T-cell (primary cell): ENCODE data around the gene OXA1L. TPM values are rescaled to one million over a fixed set of nuclear protein-coding genes. Genes with fewer than 3 reads are reported as not detected.
"Not testable (repeated sequence)": the region's sequence is repeated elsewhere in the genome, so short reads cannot be mapped to it uniquely, and the experiment has no call there.

Source experiments
- ATAC-seq, 4 experiments: fragments of 200-7000 bp in 3 of 4; fragments of 150-1000 bp in 1 of 4; cut with Tn5 transposase; replicated peaks in 1 of 4; 1 replicate in 3 of 4; 2 replicates in 1 of 4; pipeline ENCODE4 v1.10.0; 2021; ENCODE audit warnings: moderate library complexity in 3 of 4, mild to moderate bottlenecking in 2 of 4, moderate number of reproducible peaks in 1 of 4
- CTCF ChIA-PET, 2 donors: fragments of 300-600 bp; sonication (Branson Sonifier 250); formaldehyde crosslinking; loops; one replicate each; lab custom pipeline; 2022; ENCODE audit warnings: antibody characterized with exemption in 2 of 2; lab: Charles Lee
- POLR2A ChIA-PET, 2 donors: fragments of 300-600 bp; sonication (Branson Sonifier 250); formaldehyde crosslinking; loops; one replicate each; lab custom pipeline; 2022; ENCODE audit warnings: antibody characterized with exemption in 2 of 2; lab: Charles Lee
- DNase-seq, 35 experiments: peaks; one replicate each; pipeline versions ENCODE4 v3.0.0 to v3.0.0-alpha.2; 2013 to 2023
- H3K27ac ChIP-seq: one replicate; pipeline ENCODE4 v1.5.1; 2013; ENCODE audit warnings: low read length
- H3K27me3 ChIP-seq, 2 experiments: replicated peaks in 1 of 2; 1 replicate in 1 of 2; 2 replicates in 1 of 2; pipeline versions ENCODE4 v1.6.1 to v1.7.0; 2013; ENCODE audit warnings: low read length in 1 of 2, mixed read lengths in 1 of 2; ENCODE audit not compliant: control insufficient read depth in 2 of 2, insufficient read depth in 2 of 2; ENCODE audit errors: extremely low read depth in 1 of 2
- H3K36me3 ChIP-seq, 2 donors: 1 replicate in 1 of 2; 2 replicates in 1 of 2; pipeline versions ENCODE4 v1.6.1 to v1.7.0; 2013; ENCODE audit warnings: low read length in 1 of 2; ENCODE audit not compliant: control insufficient read depth in 2 of 2, insufficient read depth in 1 of 2; ENCODE audit errors: extremely low read depth in 1 of 2
- H3K4me1 ChIP-seq, 2 experiments: 1 replicate in 1 of 2; 2 replicates in 1 of 2; pipeline versions ENCODE4 v1.6.1 to v1.7.0; 2013; ENCODE audit warnings: low read length in 2 of 2, mixed read lengths in 1 of 2; ENCODE audit not compliant: insufficient read depth in 2 of 2, control insufficient read depth in 1 of 2; ENCODE audit errors: extremely low read depth in 1 of 2
- H3K4me3 ChIP-seq, 2 donors: 1 replicate in 1 of 2; 2 replicates in 1 of 2; pipeline versions ENCODE4 v1.5.1 to v1.7.0; 2013; ENCODE audit warnings: mild to moderate bottlenecking in 2 of 2, low read length in 1 of 2, moderate library complexity in 1 of 2; ENCODE audit not compliant: control insufficient read depth in 1 of 2; ENCODE audit errors: extremely low read depth in 1 of 2
- H3K9me3 ChIP-seq: 2 replicates; pipeline ENCODE4 v1.7.0; 2013
- H3K27ac Mint-ChIP-seq, 2 donors: one replicate each; pipeline ENCODE4 v1.8.0; 2020 to 2021; ENCODE audit warnings: mild to moderate bottlenecking in 2 of 2, mixed read lengths in 2 of 2
- H3K27me3 Mint-ChIP-seq, 2 donors: one replicate each; pipeline ENCODE4 v1.8.0; 2021 to 2022; ENCODE audit warnings: mixed read lengths in 2 of 2
- H3K36me3 Mint-ChIP-seq: one replicate; pipeline ENCODE4 v1.8.0; 2021; ENCODE audit warnings: mixed read lengths
- H3K4me1 Mint-ChIP-seq, 3 donors: one replicate each; pipeline ENCODE4 v1.8.0; 2020 to 2022; ENCODE audit warnings: mixed read lengths in 3 of 3, mild to moderate bottlenecking in 1 of 3
- H3K4me3 Mint-ChIP-seq, 3 donors: one replicate each; pipeline ENCODE4 v1.8.0; 2020 to 2022; ENCODE audit warnings: mild to moderate bottlenecking in 3 of 3, mixed read lengths in 3 of 3, moderate library complexity in 3 of 3
- H3K9me3 Mint-ChIP-seq, 3 donors: one replicate each; pipeline ENCODE4 v1.8.0; 2020 to 2022; ENCODE audit warnings: mixed read lengths in 3 of 3
- WGBS: methylation state at CpG from one replicate; pipeline ENCODE4 v1.1.5; 2013; ENCODE audit warnings: missing lambda C conversion rate; ENCODE audit not compliant: insufficient coverage; 5-methylcytosine and 5-hydroxymethylcytosine counted together
- total RNA-seq, 35 experiments: library from RNA in 6 of 35; stranded (reverse) in 6 of 35; fragments of 120-200 nt in 1 of 35; gene quantifications; one replicate each; pipeline versions ENCODE4 v1.2.1 to v1.2.4 and lab custom pipeline; 2013 to 2026

Gene OXA1L
- total RNA-seq, 5 donors from 2014 or later (not counting 1 experiment from before 2014, with no cell fraction given): 130 to 152 (median 136) TPM

DNA sequence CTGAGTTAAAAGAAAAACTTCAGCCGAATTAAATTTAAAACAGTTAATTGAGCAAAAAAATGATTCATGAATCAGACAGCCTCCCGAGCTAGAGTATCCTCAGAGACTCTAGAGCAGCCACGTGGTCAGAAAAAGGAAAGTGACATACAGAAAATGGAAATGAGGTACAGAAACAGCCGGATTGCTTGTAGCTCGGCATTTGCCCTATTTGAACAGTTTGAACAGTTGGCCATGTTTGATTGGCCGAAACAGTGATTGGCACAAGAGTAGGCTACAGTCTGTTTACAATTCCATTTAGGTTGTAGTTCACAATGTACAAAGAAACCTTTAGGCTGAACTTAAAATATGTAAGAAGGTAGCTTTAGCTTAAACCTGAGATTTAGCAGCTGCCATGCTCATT, 12.9 kb upstream of the OXA1L start:
- no peak overlapping the region for H3K4me3 ChIP-seq
- Mint-ChIP-seq H3K27ac (no peak overlapping the region), H3K4me1 (peaks cover 1 to 3% (median 2%) of the 10 kb centered on the region in 3 donors), H3K9me3 (no peaks in the 10 kb centered on the region), H3K27me3 (peaks cover 18 to 22% of the 10 kb centered on the region in 2 donors), H3K4me3 (no peak overlapping the region), H3K36me3 (no peaks in the 10 kb centered on the region)
- WGBS: 71% methylated on average over 5 of the region's 6 CpGs
- H3K27ac ChIP-seq: no peak overlapping the region
- H3K4me1 ChIP-seq: no peaks in the 10 kb centered on the region
- ATAC-seq (no peak), DNase-seq (no peak)
- CTCF ChIA-PET: no interaction called here
- no peaks in the 10 kb centered on the region for H3K9me3 ChIP-seq
- no peaks in the 10 kb centered on the region for H3K36me3 ChIP-seq
- POLR2A ChIA-PET: no interaction called here
- peaks cover 0 to 14% of the 10 kb centered on the region in 2 experiments for H3K27me3 ChIP-seq

DNA sequence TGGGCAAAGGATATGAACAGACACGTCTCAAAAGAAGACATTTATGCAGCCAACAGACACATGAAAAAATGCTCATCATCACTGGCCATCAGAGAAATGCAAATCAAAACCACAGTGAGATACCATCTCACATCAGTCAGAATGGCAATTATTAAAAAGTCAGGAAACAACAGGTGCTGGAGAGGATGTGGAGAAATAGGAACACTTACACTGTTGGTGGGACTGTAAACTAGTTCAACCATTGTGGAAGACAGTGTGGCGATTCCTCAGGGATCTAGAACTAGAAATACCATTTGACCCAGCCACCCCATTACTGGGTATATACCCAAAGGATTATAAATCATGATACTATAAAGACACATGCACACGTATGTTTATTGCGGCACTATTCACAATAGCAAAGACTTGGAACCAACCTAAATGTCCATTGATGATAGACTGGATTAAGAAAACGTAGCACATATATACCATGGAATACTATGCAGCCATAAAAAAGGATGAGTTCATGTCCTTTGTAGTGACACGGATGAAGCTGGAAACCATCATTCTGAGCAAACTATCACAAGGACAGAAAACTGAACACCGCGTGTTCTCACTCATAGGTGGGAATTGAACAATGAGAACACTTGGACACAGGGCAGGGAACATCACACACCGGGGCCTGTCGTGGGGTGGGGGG, 8.4 kb upstream of the OXA1L start:
- H3K36me3 ChIP-seq, CTCF ChIA-PET, H3K27ac Mint-ChIP-seq, DNase-seq, H3K4me3 ChIP-seq, H3K27ac ChIP-seq, H3K4me1 Mint-ChIP-seq, POLR2A ChIA-PET, H3K4me1 ChIP-seq, H3K9me3 ChIP-seq, H3K27me3 Mint-ChIP-seq, ATAC-seq, H3K4me3 Mint-ChIP-seq, H3K27me3 ChIP-seq: not testable (repeated sequence)
- Mint-ChIP-seq H3K36me3 (peaks cover 27% of the 10 kb centered on the region), H3K9me3 (peaks cover 0 to 16% (median 9%) of the 10 kb centered on the region in 3 donors)
- WGBS: 94% methylated on average over 2 of the region's 10 CpGs

DNA sequence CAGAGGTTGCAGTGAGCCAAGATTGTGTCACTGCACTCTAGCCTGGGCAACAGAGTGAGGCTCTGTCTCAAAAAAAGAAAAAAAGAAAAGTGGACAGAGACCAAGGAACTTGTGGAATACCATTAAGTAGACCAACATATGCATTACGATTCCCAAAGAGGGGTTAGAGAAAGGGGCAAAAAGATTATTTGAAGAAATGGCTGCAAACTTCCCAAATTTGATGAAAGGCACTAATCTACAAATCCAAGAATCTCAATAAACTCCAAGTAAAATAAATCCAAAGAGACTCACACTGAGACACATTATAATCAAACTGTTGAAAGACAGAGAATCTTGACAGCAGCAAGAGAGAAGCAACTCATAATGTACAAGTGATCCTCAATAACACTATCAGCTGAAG, 4.8 kb upstream of the OXA1L start:
- Histone ChIP-seq H3K27me3 (no peaks in the 10 kb centered on the region), H3K4me3 (no peak overlapping the region), H3K36me3 (no peaks in the 10 kb centered on the region), H3K27ac (no peak overlapping the region), H3K9me3 (no peaks in the 10 kb centered on the region), H3K4me1 (peaks cover 3 to 7% of the 10 kb centered on the region in 2 experiments)
- Mint-ChIP-seq H3K36me3 (peaks cover 27% of the 10 kb centered on the region), H3K27ac (no peak overlapping the region), H3K27me3 (no peaks in the 10 kb centered on the region), H3K9me3 (peaks cover 3 to 16% (median 9%) of the 10 kb centered on the region in 3 donors), H3K4me3 (no peak overlapping the region), H3K4me1 (peaks cover 13 to 14% (median 13%) of the 10 kb centered on the region in 3 donors)
- ATAC-seq: no peak
- CTCF ChIA-PET: interaction anchor here (0.6 to 1.6 kb wide), 2 partner anchors 12 to 620 kb away, joined by 4 to 10 read pairs; no protein-coding TSS in a partner anchor
- POLR2A ChIA-PET: no interaction called here
- no peak for DNase-seq
- WGBS: no CpG with 5 or more reads among the region's 1 CpG

DNA sequence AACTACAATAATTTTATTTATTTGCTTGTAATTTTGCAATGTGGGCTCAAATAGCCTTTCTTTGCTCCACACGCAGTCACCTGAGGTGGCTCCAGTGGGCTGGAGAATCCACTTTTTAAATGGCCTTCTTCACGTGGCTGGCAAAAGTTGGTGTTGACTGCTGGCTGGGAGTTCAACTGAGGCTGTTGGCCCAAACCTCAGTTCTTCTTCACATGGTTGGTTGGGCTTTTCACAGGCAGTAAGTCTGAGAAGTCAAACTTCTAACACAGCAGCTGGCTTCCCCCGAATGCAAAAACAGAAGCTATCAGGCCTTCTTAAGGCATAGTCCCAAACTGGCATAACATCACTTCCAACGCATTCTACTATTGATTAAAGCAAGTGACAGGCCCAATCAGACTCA, 2.1 kb upstream of the OXA1L start:
- H3K9me3 Mint-ChIP-seq: peaks cover 3 to 16% (median 9%) of the 10 kb centered on the region in 3 donors
- H3K4me1 ChIP-seq: peaks cover 16 to 18% of the 10 kb centered on the region in 2 experiments
- H3K4me1 Mint-ChIP-seq: peaks cover 31 to 38% (median 34%) of the 10 kb centered on the region in 3 donors
- H3K9me3 ChIP-seq: no peaks in the 10 kb centered on the region
- ChIA-PET CTCF (interaction anchor here (0.5 to 1.0 kb wide), 4 partner anchors 21 to 826 kb away, joined by 3 to 6 read pairs (median 4); no protein-coding TSS in a partner anchor), POLR2A (no interaction called here)
- H3K27me3 Mint-ChIP-seq: no peaks in the 10 kb centered on the region
- ATAC-seq: no peak
- no peak overlapping the region for H3K4me3 ChIP-seq
- H3K36me3 Mint-ChIP-seq: peaks cover 37% of the 10 kb centered on the region
- no peak overlapping the region for H3K27ac ChIP-seq
- H3K27me3 ChIP-seq: no peaks in the 10 kb centered on the region
- no peak for DNase-seq
- no peak overlapping the region for H3K27ac Mint-ChIP-seq
- WGBS: 67% methylated on average over 1 of the region's 4 CpGs
- peaks cover 1 to 17% of the 10 kb centered on the region in 2 donors for H3K36me3 ChIP-seq
- no peak overlapping the region for H3K4me3 Mint-ChIP-seq

DNA sequence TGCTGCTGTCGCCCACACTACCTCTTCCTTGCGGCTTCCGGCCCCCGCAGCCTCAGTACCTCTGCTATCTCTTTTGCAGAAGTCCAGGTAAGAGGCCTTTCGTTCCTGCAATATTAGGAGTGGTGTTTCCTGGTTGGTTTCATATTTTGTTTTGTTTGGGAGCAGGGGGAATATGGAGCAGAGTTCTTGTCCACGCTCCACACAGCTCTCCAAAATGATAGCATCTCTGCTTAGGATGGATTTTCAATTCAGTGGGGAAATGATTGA, 768 bp downstream of the OXA1L start:
- ATAC-seq: no peak
- H3K36me3 Mint-ChIP-seq: peaks cover 43% of the 10 kb centered on the region

DNA sequence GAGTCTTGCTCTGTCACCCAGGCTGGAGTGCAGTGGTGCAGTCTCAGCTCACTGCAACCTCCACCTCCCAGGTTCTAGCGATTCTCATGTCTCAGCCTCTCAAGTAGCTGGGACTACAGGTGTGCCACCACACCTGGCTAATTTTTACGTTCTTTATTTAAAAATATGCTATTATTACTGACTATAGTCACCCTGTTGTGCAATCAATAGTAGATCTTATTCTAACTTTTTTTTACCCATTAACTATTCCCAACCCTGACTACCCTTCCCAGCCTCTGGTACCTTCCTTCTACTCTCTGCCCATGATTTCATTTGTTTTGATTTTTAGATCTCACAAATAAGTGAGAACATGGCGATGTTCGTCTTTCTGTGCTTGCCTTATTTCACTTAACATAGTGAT, 2.5 kb downstream of the OXA1L start:
- WGBS: 94% methylated on average over 2 of the region's 4 CpGs
- no peak overlapping the region for H3K4me3 ChIP-seq
- no peak overlapping the region for H3K27ac ChIP-seq
- peaks cover 0 to 3% (median 0%) of the 10 kb centered on the region in 3 donors for H3K9me3 Mint-ChIP-seq
- peaks cover 33 to 41% (median 35%) of the 10 kb centered on the region in 3 donors for H3K4me1 Mint-ChIP-seq
- no peaks in the 10 kb centered on the region for H3K27me3 ChIP-seq
- POLR2A ChIA-PET: no interaction called here
- peaks cover 16 to 18% of the 10 kb centered on the region in 2 experiments for H3K4me1 ChIP-seq
- no peaks in the 10 kb centered on the region for H3K27me3 Mint-ChIP-seq
- H3K36me3 ChIP-seq: peaks cover 25 to 58% of the 10 kb centered on the region in 2 donors
- DNase-seq: no peak
- CTCF ChIA-PET: no interaction called here
- peak overlapping the region in 2 of 3 donors; percentile 3 to 29 for H3K4me3 Mint-ChIP-seq
- H3K9me3 ChIP-seq: no peaks in the 10 kb centered on the region
- no peak overlapping the region for H3K27ac Mint-ChIP-seq
- no peak for ATAC-seq
- H3K36me3 Mint-ChIP-seq: peaks cover 40% of the 10 kb centered on the region

More for the DNA sequence above, 768 bp downstream of the OXA1L start:
- ChIA-PET CTCF (interaction anchor here in 1 of 2 donors (1.8 kb wide), 1 partner anchor 105 kb away, joined by 8 read pairs; the partner anchor contains the start of gene LRP10), POLR2A (no interaction called here)
- Histone ChIP-seq H3K9me3 (no peaks in the 10 kb centered on the region), H3K4me1 (peaks cover 16 to 18% of the 10 kb centered on the region in 2 experiments), H3K27me3 (no peaks in the 10 kb centered on the region), H3K4me3 (peak overlapping the region; percentile 92 to 100), H3K36me3 (peaks cover 20 to 44% of the 10 kb centered on the region in 2 donors), H3K27ac (peak overlapping the region; percentile 87)
- Mint-ChIP-seq H3K9me3 (peaks cover 3 to 4% (median 4%) of the 10 kb centered on the region in 3 donors), H3K4me3 (peak overlapping the region; percentile 85 to 91 (median 88)), H3K27ac (peak overlapping the region; percentile 93 to 98), H3K4me1 (peaks cover 33 to 41% (median 35%) of the 10 kb centered on the region in 3 donors), H3K27me3 (no peaks in the 10 kb centered on the region)
- no peak for DNase-seq
- no CpG with 5 or more reads among the region's 6 CpGs for WGBS
